H1 (cell line): ENCODE measurements around the gene TEDC1. TPM values are rescaled to one million over a fixed set of nuclear protein-coding genes. Genes with fewer than 3 reads are reported as not detected.

Source experiments
- JUND ChIP-seq: IDR thresholded peaks from 2 replicates; pipeline ENCODE4 v1.6.1; 2011; ENCODE audit warnings: mild to moderate bottlenecking, improper control_type of control experiment, low read length
- polyA plus RNA-seq, 7 experiments: library from polyadenylated mRNA; depleted of rRNA in 3 of 7; stranded (reverse) in 5 of 7; unstranded in 2 of 7; fragments of >200 nt in 5 of 7; fragments of 200-250 nt in 2 of 7; gene quantifications; 1 replicate in 5 of 7; 2 replicates in 1 of 7; 4 replicates in 1 of 7; pipeline versions ENCODE4 v1.2.1 to v1.2.3, GENCODE V29; 2011 to 2013; ENCODE audit warnings: missing spikeins in 2 of 7, mixed read lengths in 2 of 7
- total RNA-seq: library from RNA; stranded (reverse); fragmentation: NEBNext Ultra II Directional; extraction: Animal tissue kit (Norgen Biotek cat#: 25700); gene quantifications from 2 replicates; pipeline ENCODE4 v1.2.1, GENCODE V29; 2021

TEDC1 gene
- total and polyA plus RNA-seq, 2 of the 8 experiments (the other 6 are each of a cell fraction or from before 2014, with no cell fraction given) = 5.6 to 14.8 TPM

DNA sequence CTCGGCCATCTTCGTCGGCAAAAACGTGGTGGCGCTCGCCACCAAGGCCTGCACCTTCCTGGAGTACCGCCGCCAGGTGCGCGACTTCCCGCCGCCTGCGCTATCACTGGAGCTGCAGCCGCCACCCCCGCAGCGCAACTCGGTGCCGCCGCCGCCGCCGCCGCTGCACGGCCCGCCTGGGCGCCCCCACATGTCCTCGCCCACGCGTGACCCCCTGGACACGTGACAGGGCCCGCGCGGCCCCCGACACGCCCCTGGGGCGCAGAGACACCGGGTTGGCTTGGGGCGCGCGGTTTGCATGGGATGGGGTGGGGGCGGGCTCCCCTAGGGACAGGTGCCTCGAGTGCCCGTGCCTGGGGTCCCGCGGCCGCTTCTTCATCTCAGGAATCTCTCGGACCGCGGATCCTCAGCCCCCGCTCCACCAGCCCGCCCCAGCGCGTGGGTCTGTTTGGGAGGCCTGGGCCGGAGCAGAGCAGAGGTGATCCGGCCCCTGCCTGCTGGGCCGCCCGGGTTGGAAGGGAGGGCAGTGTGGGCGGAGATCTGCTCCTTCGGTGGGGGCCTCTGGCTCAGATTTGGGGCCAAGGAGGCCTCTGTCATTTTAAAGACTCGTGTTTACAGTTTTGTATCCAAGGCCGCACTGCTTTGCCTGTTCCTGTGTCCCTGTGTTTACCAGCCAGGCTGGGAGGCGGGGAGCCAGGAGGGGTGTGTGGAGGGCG, 38.7 kb downstream of the TEDC1 start (continued):
- no peak for TF ChIP-seq JUND
